Osteoblast (primary cell): Measurements from ENCODE around the gene CCK. TPM values are rescaled to one million over a fixed set of nuclear protein-coding genes. Genes with fewer than 3 reads are reported as not detected.

ENCODE experiments used
- DNase-seq: peaks from one replicate; pipeline ENCODE4 v3.0.0; 2011; ENCODE audit warnings: low spot score, mixed read lengths; ENCODE audit not compliant: insufficient read length; ENCODE audit errors: missing footprints
- H2AFZ ChIP-seq: 2 replicates; pipeline ENCODE4 v1.6.0; 2011; ENCODE audit warnings: mild to moderate bottlenecking, low read length
- H3K27ac ChIP-seq: 2 replicates; pipeline ENCODE4 v1.5.1; 2011; ENCODE audit warnings: mild to moderate bottlenecking, low read depth, low read length, moderate library complexity
- H3K27me3 ChIP-seq: 2 replicates; pipeline ENCODE4 v1.6.0; 2012; ENCODE audit warnings: mild to moderate bottlenecking, control low read depth, inconsistent platforms, low read length, moderate library complexity; ENCODE audit not compliant: insufficient read depth
- H3K36me3 ChIP-seq: 2 replicates; pipeline ENCODE4 v1.5.1; 2011; ENCODE audit warnings: mild to moderate bottlenecking, low read length, control low read depth, moderate library complexity; ENCODE audit not compliant: insufficient read depth
- H3K4me1 ChIP-seq: 2 replicates; pipeline ENCODE4 v1.5.1; 2011; ENCODE audit warnings: mild to moderate bottlenecking, low read length, control low read depth, moderate library complexity; ENCODE audit not compliant: insufficient read depth
- H3K4me2 ChIP-seq: 2 replicates; pipeline ENCODE4 v1.6.0; 2011; ENCODE audit warnings: mild to moderate bottlenecking, low read length; ENCODE audit not compliant: insufficient read depth
- H3K4me3 ChIP-seq: fragments of 200-600 bp; sonication (generic); 3 replicates; pipeline ENCODE4 v1.5.1; 2012; ENCODE audit warnings: mild to moderate bottlenecking, low read length, inconsistent platforms; ENCODE audit not compliant: insufficient read depth
- H3K79me2 ChIP-seq: 2 replicates; pipeline ENCODE4 v1.6.0; 2012; ENCODE audit warnings: mild to moderate bottlenecking, low read length, control low read depth, inconsistent platforms; ENCODE audit not compliant: insufficient read depth
- H3K9me3 ChIP-seq: 2 replicates; pipeline ENCODE4 v1.5.1; 2011; ENCODE audit warnings: low read depth, low read length, control low read depth
- H4K20me1 ChIP-seq: 2 replicates; pipeline ENCODE4 v1.6.0; 2012; ENCODE audit warnings: mild to moderate bottlenecking, low read length, control low read depth; ENCODE audit not compliant: insufficient read depth
- CTCF ChIP-seq: IDR thresholded peaks from 2 replicates; pipeline ENCODE4 v1.5.1; 2011; ENCODE audit warnings: mild to moderate bottlenecking, low read depth, low read length, moderate library complexity; ENCODE audit errors: extremely low read depth
- total RNA-seq: library from RNA; depleted of rRNA; stranded (reverse); fragments of >200 nt; gene quantifications from 2 replicates; pipeline ENCODE4 v1.2.3, GENCODE V29; 2012

Gene CCK
- total RNA-seq, 1 donor: not detected

- no peak for DNase-seq
- no peak overlapping the region for H3K4me3 ChIP-seq
- H3K27ac ChIP-seq: no peak overlapping the region
- H3K9me3 ChIP-seq: no peaks in the 10 kb centered on the region
- H3K27me3 ChIP-seq: no peaks in the 10 kb centered on the region
- no peaks in the 10 kb centered on the region for H3K4me1 ChIP-seq
- H2AFZ ChIP-seq: no peak overlapping the region
- peaks cover 5% of the 10 kb centered on the region for H4K20me1 ChIP-seq
- no peaks in the 10 kb centered on the region for H3K79me2 ChIP-seq
- no peak for TF ChIP-seq CTCF
- H3K36me3 ChIP-seq: peaks cover 5% of the 10 kb centered on the region
- H3K4me2 ChIP-seq: no peak overlapping the region
These were observed 49.7 kb downstream of the CCK start for GRCh38 chr3:42216302-42216701.

GRCh38 chr3:42214565-42215283, 51.3 kb downstream of the CCK start:
- no peak overlapping the region for H3K27ac ChIP-seq
- H3K27me3 ChIP-seq: no peaks in the 10 kb centered on the region
- DNase-seq: no peak

GRCh38 chr3:42214064-42214463, 51.9 kb downstream of the CCK start:
- no peak for DNase-seq
- no peak overlapping the region for H3K27ac ChIP-seq
- no peaks in the 10 kb centered on the region for H3K4me1 ChIP-seq
- H3K4me2 ChIP-seq: no peak overlapping the region
- no peak for TF ChIP-seq CTCF
- H3K9me3 ChIP-seq: no peaks in the 10 kb centered on the region
- no peak overlapping the region for H2AFZ ChIP-seq
- no peak overlapping the region for H3K4me3 ChIP-seq
- peaks cover 5% of the 10 kb centered on the region for H4K20me1 ChIP-seq
- H3K36me3 ChIP-seq: peaks cover 16% of the 10 kb centered on the region
- no peaks in the 10 kb centered on the region for H3K79me2 ChIP-seq
- no peaks in the 10 kb centered on the region for H3K27me3 ChIP-seq

More at GRCh38 chr3:42214565-42215283, 51.3 kb downstream of the CCK start:
- Histone ChIP-seq H3K4me3 (no peak overlapping the region), H3K79me2 (no peaks in the 10 kb centered on the region), H2AFZ (no peak overlapping the region), H3K36me3 (peaks cover 16% of the 10 kb centered on the region), H3K4me2 (no peak overlapping the region), H3K4me1 (no peaks in the 10 kb centered on the region), H3K9me3 (no peaks in the 10 kb centered on the region), H4K20me1 (peaks cover 5% of the 10 kb centered on the region)
- TF ChIP-seq CTCF: no peak

GRCh38 chr3:42213417-42213816, 52.6 kb downstream of the CCK start:
- no peak overlapping the region for H2AFZ ChIP-seq
- H4K20me1 ChIP-seq: peaks cover 5% of the 10 kb centered on the region
- H3K4me2 ChIP-seq: no peak overlapping the region
- no peaks in the 10 kb centered on the region for H3K9me3 ChIP-seq
- H3K27ac ChIP-seq: no peak overlapping the region
- H3K36me3 ChIP-seq: peaks cover 16% of the 10 kb centered on the region
- TF ChIP-seq CTCF: no peak
- H3K79me2 ChIP-seq: no peaks in the 10 kb centered on the region
- DNase-seq: no peak
- H3K27me3 ChIP-seq: no peaks in the 10 kb centered on the region
- no peaks in the 10 kb centered on the region for H3K4me1 ChIP-seq
- H3K4me3 ChIP-seq: no peak overlapping the region
